ENCODE results near the gene GALNTL6.

GRCh38 chr4:173074501-173074946 lies 1261.3 kb downstream of the GALNTL6 start:
- TF ChIP-seq YY1 (IDR thresholded peaks at IDR 0.05; ENCODE audit: insufficient read depth, insufficient read length) (no peak), SUZ12 (IDR thresholded peaks at IDR 0.05; ENCODE audit: extremely low read depth, insufficient read depth, insufficient read length) (no peak), ZNF274 (IDR thresholded peaks at IDR 0.05; ENCODE audit: low read depth, low read length) (no peak)
